HEK293 (cell line): ENCODE results near the gene MPPE1.

Source experiments
- CTCF ChIP-seq: fragments of 450-650 bp; formaldehyde crosslinking; IDR thresholded peaks from 2 replicates; pipeline ENCODE4 v1.5.1; 2016; ENCODE audit warnings: missing biosample characterization, missing genetic modification characterization
- GLIS1 ChIP-seq: fragments of 450-650 bp; formaldehyde crosslinking; IDR thresholded peaks from 2 replicates; pipeline ENCODE4 v1.5.1; 2016; ENCODE audit warnings: missing biosample characterization, missing genetic modification characterization
- ZNF423 ChIP-seq: fragments of 450-650 bp; formaldehyde crosslinking; IDR thresholded peaks from 2 replicates; pipeline ENCODE4 v1.5.1; 2016; ENCODE audit warnings: missing biosample characterization, missing genetic modification characterization
- ZNF610 ChIP-seq: fragments of 450-650 bp; formaldehyde crosslinking; IDR thresholded peaks from 2 replicates; pipeline ENCODE4 v1.5.1; 2016; ENCODE audit warnings: missing biosample characterization, missing genetic modification characterization, borderline replicate concordance

GRCh38 chr18:11956371-11957308, 48.5 kb upstream of the MPPE1 start:
- TF ChIP-seq ZNF423 (no peak), CTCF (tag by site-specific recombination) (no peak), GLIS1 (tag by site-specific recombination) (no peak), ZNF610 (tag by site-specific recombination) (no peak)
